Fibroblast of skin of back (primary cell): ENCODE measurements around the gene PPP1R9A.

Experiments
- DNase-seq: peaks from one replicate; pipeline ENCODE4 v3.0.0-alpha.2; 2013

PPP1R9A gene

GRCh38 chr7:95267754-95268153 lies 360.4 kb downstream of the PPP1R9A start:
- no peak for DNase-seq

- DNase-seq = no peak
Observed at GRCh38 chr7:95269640-95270039, 362.2 kb downstream of the PPP1R9A start.

DNA sequence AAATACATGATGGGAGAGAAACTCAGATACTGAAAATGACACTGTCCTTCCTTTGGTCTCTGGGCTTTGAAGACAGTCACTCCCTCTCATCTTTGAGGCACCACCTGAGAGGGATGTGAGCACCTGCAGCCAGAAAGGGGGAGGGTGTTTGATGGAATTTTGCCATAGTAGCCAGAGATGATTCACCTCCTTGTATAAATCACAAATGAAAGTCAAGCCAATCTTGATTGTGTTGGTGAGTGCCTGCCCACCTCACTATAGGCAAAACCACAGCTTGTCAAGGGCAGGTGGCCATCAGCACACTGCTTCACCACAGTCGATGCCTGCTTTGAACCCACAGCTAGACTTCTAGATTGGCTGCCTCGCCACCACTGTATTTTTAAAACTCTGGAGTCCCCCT lies 368.7 kb downstream of the PPP1R9A start:
- no peak for DNase-seq

DNA sequence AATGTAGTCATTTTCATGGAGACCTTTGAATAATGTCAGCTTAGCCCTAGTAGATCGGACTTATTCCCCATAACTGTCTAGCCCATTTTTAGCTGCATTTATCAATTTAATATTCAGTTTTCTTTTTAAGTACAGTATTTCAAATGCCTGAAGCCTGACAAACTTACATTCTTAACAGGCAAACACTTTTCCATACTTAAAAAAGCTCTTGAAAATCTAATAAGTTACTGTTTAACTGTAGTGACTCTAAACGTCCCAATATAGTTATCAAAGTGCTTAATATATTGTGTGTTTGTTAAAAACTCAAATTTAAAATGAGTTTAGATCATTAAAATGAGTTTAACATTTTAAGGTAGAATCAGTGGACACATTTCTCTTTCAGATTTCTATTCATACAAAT lies 372.0 kb downstream of the PPP1R9A start:
- no peak for DNase-seq

GRCh38 chr7:95286096-95286495 lies 378.7 kb downstream of the PPP1R9A start:
- DNase-seq = no peak

DNA sequence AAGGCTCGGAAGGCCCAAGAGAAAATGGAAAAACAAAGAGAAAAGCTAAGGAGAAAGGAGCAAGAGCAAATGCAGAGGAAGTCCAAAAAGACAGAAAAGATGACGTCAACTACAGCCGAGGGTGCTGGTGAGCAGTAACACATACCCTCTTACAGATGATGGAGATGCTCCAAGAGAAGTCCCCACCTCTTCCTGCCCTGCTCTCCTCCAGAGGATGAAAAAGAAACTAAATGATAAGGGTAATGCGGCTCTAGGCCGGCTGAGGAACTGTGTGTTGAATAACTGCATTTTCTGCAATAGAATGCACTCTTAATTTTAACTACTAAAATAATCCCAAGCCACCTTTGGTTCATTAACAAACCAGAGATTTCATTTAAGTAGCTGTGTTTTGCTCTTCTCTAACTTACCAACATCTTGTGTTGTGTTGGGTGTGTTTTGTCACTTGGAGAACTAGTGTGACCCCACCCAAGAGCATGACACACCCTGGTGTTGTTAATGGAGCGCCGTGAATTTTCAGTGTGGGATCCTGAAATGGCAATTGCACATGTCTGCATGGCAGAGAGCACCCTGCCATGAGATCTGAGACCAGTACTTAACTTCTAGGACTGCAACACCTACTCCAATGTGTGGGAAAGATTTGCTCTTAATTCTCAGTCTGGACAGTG lies 382.9 kb downstream of the PPP1R9A start:
- no peak for DNase-seq

DNA sequence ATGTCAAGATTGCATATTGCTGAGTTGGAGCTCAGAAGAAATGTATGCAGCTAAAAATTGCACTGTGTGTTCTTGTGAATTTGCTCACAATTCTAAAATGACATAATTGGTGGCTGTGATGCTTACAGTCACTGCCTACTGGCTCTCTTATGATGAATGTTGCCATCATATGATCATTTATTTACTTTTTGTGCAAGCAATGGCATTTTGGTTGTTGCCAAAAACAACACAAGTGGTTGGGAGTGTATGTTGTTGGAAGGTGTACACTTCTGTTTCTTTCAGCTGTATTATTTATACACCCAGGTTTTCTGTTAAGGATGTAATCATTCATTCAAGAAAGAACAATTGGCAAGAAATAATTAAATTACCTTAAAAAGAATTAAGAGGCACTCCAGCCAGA lies 388.0 kb downstream of the PPP1R9A start:
- no peak for DNase-seq

DNA sequence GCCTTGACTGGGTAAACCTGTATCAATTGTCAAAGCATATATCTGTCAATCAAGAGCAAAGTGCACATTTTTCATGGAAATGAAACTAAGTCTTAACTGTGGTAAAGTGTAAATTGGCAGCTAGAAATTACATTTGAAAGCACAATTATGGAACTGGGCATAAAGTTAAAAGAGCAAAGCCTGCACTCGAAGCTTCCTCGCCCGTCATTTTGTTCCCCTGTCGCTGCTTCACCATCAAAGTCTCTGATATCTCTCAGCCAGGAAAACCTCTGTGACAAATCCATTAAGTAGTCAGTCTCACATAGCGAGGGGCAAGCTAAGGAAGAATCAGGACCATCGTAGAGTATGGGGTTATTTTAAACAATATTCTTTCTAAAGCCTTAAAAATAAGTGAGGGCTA lies 389.1 kb downstream of the PPP1R9A start:
- no peak for DNase-seq

DNA sequence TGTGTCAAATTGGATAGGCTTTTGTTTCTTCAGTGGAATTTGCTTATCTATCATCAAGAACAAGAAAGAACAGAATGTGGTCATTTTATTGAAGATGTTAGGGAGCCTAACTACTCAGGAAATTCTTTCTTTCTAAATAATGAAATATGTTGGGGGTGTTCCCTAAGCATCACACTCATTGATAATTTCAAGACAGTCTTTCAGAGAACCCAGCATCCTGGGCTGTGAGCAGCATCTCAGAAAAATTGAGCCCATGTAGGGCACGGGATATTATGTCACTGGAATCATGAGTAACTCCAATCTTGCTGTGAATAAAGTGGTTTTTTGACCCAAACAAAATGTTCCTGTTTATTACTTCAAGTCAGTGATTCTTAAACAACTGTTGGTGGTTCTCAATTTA lies 389.6 kb downstream of the PPP1R9A start:
- DNase-seq = no peak

DNA sequence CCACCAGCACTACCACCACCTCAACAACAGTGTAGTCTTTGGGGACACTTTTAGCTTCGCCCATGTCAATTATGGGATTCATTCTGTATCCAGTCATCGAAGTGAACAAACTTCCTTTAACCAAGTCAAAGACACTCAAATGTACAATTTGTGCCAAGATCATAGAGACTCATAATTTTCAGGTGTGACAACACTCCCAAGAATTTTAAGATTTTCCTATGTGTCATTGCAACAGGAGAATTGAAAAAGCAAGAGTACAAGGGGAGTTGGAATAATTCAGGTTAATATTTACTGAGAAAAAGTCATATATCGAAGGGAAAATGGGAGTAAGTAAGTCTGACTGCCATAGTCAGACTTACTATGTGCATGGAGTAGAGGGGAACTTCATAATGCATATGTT lies 390.7 kb downstream of the PPP1R9A start:
- no peak for DNase-seq

- DNase-seq = no peak
Observed at GRCh38 chr7:95303013-95303905, 395.9 kb downstream of the PPP1R9A start.

GRCh38 chr7:95304990-95305389 lies 397.6 kb downstream of the PPP1R9A start:
- DNase-seq = no peak

DNA sequence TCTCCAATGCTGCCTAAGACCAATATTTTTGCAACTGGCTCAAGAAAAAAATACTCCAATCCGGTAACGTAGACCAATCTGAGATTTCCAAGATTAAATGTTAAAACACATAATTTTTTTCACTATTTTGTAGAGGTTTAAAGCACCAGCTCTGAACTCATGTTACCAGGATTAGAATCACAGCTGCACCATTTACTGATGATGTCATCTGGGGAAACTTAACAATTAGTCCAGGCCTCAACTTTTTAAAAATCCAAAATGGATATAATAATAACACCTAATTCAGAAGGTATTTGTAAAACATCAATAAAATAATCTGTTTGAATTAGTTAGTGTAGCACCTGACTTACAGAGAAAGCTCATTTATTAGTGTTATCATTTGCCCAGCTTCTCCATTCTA lies 402.6 kb downstream of the PPP1R9A start:
- no peak for DNase-seq

- no peak for DNase-seq
Observed at GRCh38 chr7:95311389-95311788, 404.0 kb downstream of the PPP1R9A start.

DNA sequence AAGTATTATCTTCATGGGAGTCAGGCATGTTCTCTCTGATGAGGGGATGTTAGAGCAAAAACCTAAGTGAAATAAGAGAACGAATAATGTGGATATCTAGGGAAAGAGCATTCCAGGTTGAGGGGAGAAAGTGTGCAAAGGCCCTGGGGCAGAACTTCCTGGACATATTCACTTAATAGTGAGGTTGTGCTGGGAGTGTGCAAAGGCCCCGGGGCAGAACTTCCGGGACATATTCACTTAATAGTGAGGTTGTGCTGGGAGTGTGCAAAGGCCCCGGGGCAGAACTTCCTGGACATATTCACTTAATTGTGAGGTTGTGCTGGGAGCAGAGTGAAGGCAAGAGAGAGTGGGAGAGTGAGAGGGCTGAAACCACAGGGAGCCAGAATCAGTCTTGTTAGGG lies 405.2 kb downstream of the PPP1R9A start:
- no peak for DNase-seq

- DNase-seq = no peak
Observed at GRCh38 chr7:95316588-95316987, 409.2 kb downstream of the PPP1R9A start.

GRCh38 chr7:95317546-95317945 lies 410.2 kb downstream of the PPP1R9A start:
- DNase-seq = no peak

DNA sequence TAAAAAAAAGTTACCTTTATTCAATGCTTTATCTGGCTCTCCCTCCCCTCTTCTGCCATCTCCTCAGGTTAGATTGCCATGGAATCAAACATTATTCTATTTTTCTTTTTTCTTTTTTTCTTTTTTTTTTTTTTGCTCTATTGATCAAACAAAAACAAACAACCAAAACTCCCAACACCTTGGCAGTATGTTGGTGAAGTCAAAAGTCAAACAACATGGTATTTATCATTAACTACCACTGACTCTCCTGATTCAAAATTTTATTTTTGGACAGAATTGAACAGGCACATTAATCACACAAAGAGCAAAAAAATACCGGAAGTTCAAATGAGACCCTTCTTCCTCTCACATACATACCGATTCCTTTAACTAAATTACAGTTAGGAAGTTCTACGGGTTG lies 410.6 kb downstream of the PPP1R9A start:
- DNase-seq = no peak

DNA sequence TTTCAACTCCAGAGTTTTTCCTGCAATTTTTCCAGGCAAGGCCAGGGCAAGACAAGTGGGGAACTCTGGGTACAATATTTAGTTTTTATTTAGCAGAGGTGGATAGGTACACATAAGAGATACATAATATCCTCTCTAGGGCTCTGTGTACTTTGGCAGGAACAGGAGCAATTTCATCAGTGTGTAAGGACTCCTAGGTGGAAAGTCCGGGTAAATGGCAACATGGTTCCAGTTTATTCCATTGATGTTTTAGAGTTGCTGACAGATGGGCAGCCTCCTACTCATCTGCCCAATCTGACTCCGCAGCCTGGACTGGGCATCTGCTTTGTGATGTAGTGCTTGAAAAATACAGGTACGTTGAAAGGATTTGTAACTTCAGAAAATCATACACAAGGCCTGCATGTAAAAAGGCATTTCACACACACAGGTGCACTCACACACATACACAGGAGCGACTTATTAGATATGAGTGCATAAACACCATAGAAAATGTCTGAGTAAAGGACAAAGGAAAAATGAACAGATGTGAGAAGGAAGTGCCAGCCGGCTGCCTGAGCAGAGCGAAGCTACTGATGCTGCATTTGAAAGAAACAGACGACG lies 411.2 kb downstream of the PPP1R9A start:
- no peak for DNase-seq

DNA sequence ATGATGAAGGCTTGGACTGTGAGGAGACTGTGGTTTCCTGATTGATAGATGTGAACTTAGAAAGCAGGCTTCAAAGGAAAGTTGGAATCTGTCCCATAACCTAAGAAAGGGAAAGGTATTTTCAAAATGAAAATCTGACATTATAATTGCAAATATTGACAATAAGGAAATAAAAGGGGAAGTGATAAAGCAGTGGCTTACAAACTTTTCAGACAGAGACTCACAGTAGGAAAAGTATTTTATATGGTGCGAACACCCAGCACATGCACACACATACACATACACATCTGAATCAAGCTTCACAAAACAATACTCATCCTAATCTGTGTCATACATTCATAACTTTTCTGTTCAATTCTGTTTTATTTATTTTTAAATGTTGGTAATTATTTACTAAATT lies 412.2 kb downstream of the PPP1R9A start:
- DNase-seq = no peak

GRCh38 chr7:95320651-95321050 lies 413.3 kb downstream of the PPP1R9A start:
- DNase-seq = no peak

- no peak for DNase-seq
Observed at GRCh38 chr7:95321720-95322119, 414.3 kb downstream of the PPP1R9A start.

GRCh38 chr7:95322396-95322795 lies 415.0 kb downstream of the PPP1R9A start:
- peak; percentile 46 for DNase-seq

DNA sequence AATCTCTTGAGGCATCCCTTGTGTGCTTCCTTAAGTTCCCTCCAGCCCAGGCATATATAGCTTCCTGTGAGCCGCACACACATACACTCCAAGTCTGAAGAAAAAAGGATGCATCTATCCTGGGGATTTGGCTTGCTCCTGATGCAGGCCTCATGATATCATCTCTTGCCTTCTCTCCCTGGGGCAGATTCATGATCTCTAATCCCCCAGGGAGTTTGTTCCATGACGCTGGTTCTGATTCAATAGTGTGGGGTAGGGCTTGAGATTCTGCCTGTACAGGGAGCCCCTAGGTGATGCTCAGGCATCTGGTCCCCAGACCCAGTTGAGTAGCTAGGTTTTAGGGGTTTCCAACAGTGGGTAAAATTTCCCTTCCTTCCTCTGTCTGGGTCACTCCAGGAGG lies 415.5 kb downstream of the PPP1R9A start:
- peak; percentile 23 for DNase-seq
